ENCODE measurements around the gene PDZRN3.

The PDZRN3 gene

DNA sequence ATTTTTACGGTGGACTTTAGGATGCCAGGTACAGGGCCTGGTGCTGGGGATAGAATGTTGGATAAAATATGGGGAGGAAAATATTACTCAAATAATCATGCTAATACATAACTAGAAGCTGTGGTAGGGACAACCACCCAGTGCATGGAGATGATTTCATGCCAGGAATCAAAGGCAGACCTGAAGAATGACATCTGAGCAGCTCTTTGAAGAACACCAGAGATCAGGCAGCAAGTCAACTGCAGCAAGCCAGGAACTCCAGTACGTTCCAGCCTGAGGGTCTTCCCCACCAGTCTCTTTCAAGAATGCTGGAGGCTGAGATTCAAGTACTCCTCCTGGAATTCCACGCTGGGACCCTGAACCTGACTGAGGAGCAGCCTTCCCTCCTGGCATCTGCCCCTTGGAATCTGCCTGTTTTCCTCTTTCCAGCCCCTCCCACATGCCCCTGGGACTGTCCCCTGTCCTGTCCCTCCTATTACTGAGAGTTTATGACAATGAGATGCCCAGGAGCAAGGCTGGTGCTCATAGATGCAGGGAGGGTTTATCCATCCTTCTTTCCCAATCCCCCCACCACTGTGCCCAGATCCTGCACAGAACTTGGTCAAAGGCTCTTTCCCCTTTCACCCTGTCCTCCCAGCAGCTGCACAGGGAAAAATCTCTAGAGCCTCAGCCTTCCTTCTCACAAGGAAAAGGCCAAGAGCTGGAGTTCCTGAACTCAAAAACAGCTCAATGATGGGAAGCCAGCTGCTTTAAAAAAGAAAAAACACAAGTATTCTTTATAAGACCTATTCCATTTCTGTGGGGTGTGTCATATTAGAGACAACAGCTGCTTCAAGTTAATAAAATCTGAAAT, 68.0 kb downstream of the PDZRN3 start:
- DNase-seq (ENCODE audit: low read depth in 3 of 3), result no peak

DNA sequence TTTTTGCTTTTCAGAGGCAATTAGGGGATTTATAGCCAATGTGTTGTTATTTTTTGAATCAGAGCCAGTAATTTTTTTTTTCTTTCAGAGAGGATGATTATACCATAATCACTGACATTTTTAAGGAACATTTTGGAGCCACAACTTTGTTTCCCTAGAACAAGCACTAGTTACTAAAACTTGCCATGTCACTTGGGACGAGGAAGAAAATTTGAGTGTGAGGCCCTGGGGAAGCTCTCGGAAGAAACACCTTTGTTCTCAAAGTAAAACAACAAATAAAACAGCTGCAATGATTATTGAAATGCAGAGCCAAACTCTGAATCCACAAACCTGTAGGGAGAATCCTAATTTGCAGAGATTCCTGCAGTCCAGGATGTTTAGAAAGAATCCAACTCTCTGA, 69.7 kb downstream of the PDZRN3 start:
- DNase-seq (ENCODE audit: low read depth in 3 of 3), result no peak

- no peak for DNase-seq (ENCODE audit: low read depth in 3 of 3)
These were observed 72.0 kb downstream of the PDZRN3 start for GRCh38 chr3:73552700-73553099.

DNA sequence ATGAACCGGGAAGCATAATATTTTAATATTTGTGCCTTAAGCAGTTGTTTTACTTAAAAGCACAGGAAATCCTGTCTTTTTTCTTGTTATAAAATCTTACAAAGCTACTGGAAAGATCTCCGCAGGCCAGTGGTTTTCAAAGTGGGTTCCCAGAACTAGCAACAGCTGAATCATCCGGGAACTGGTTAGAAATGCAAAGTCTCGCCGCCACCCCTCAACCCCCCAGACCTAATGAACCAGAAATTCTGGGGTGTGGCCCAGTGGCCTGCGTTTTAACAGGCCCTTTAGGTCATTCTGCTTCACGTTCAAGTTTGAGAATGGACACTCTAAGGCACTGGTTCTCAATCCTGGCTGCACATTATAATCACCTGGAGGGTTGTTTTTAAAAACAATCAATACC, 74.7 kb downstream of the PDZRN3 start:
- DNase-seq (ENCODE audit: low read depth in 3 of 3), result no peak

DNA sequence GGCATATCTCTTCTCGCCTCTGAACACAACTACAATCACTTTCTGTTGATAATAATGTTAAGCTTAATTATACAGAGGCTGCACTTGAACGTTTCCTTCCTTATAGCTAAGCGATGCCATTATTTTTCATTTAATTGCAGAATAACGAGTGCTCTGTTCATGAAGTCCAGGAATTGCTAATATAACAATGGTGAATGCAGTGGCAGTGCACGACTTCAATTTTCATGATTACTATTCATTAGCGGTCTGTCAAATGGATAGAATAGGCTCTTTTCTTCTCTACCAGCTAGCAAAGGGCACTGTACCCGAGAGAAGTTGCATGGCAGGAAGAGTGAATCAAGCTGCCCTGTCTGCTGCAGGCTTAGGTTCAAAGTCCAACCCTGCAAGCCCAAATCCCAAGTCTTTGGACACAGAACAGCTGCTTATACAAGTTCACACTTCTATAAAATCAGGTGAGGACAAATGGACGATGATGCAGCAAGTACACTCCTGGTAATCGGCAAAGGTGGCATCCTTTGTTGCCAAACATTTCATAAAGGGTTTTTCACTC, 75.6 kb downstream of the PDZRN3 start:
- no peak for DNase-seq (ENCODE audit: low read depth in 3 of 3)

- no peak for DNase-seq (ENCODE audit: low read depth in 3 of 3)
These were observed 76.3 kb downstream of the PDZRN3 start for GRCh38 chr3:73548436-73548835.

- no peak for DNase-seq (ENCODE audit: low read depth in 3 of 3)
These were observed 77.1 kb downstream of the PDZRN3 start for GRCh38 chr3:73547427-73548248.

DNA sequence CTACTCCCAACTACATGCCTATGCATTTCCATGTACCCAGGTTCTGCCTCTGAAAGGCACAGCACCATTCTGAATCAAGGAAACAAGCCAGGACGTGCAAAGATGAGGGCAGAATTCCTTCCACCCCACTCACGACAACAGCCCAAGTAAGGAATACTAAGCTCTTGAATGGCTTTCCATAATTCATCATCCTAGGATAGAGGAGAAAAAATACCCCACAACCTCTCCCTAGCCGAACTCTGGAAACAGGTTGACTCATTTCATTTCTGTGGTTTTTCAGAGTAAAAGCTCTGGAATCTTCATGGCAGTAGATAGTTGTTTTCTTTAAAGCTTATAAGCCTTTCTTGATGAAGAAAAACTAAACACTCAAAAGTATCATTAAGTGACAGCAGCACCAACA, 77.8 kb downstream of the PDZRN3 start:
- DNase-seq (ENCODE audit: low read depth in 3 of 3), result no peak

GRCh38 chr3:73543412-73543811, 81.3 kb downstream of the PDZRN3 start:
- DNase-seq (ENCODE audit: low read depth in 3 of 3), result no peak

- DNase-seq (ENCODE audit: low read depth in 3 of 3), result no peak
These were observed 82.6 kb downstream of the PDZRN3 start for GRCh38 chr3:73542136-73542535.

DNA sequence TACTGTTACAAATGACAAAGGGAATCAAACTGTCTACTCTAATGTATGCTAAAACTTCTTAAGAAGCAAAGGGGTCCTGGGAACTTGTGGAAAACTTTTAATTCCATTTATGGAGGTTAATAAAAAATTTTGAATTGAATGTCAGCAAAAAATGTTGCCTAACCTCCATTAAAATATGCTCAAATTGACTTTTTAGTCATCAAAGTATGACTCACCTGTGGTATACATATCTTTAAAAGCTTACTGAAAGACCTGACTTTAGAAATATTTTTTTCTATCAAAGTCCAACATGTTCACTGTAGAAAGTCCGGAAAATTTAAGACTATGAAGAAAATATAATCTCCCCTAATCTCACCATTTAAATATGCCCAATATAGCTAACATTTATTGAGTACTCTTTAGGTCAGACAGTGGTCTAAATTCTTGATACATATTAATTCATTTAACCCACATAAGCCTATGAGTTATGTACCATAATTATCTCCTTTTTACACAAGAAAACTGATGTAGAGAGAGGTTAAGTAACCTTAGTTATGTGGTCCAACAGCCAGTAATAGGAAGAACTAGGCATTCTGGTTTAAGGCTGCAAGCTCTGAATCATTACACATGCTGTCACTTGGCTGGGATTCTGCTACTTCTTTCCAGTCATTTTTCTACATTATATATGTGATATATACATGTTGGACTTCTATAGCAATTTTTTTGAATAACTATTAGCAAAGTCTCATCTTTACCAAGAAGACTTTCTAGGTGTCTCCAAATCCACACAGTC, 83.6 kb downstream of the PDZRN3 start:
- no peak for DNase-seq (ENCODE audit: low read depth in 3 of 3)

DNA sequence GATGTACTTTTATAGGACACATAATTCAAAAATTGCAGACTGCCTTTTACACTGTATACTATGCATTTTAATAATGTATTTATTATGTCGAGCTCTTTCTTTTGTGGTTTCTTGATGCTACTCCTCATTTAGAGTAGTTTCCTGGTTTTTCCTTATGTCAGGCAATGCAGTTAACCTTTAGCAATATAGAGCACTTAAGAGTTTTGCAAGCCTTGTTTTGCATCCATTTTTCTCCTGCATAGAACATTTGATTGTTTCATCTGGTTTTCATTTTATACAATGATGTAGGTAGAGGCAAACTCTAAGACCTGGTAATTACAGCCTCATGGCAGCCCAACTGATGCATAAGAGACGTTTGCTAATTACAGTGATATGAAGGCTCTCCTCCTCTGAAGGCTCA, 86.3 kb downstream of the PDZRN3 start:
- no peak for DNase-seq (ENCODE audit: low read depth in 3 of 3)

- DNase-seq (ENCODE audit: low read depth in 3 of 3), result no peak
These were observed 87.8 kb downstream of the PDZRN3 start for GRCh38 chr3:73536952-73537351.

- no peak for DNase-seq (ENCODE audit: low read depth in 3 of 3)
These were observed 88.3 kb downstream of the PDZRN3 start for GRCh38 chr3:73536336-73536895.

DNA sequence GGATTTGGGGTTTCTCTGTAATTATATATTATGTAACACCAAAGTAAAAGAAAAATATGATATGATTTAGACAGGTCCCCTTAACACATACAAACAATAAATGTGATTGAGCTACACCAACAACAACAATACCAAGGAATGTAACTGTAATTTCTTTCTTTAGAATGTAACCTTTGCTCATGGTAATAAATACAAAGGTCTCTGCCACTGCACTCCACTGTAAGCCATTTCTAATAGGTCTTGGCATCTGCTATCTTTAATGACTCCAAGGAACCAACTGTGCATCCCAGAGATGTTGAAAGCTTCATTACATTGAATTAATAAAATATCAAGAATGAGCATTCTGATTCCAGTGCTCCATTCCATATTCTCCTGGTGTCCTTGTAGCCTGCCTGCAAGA, 88.8 kb downstream of the PDZRN3 start:
- DNase-seq (ENCODE audit: low read depth in 3 of 3), result no peak

GRCh38 chr3:73535137-73535536, 89.6 kb downstream of the PDZRN3 start:
- no peak for DNase-seq (ENCODE audit: low read depth in 3 of 3)

GRCh38 chr3:73530022-73530396, 94.7 kb downstream of the PDZRN3 start:
- no peak for DNase-seq (ENCODE audit: low read depth in 3 of 3)

DNA sequence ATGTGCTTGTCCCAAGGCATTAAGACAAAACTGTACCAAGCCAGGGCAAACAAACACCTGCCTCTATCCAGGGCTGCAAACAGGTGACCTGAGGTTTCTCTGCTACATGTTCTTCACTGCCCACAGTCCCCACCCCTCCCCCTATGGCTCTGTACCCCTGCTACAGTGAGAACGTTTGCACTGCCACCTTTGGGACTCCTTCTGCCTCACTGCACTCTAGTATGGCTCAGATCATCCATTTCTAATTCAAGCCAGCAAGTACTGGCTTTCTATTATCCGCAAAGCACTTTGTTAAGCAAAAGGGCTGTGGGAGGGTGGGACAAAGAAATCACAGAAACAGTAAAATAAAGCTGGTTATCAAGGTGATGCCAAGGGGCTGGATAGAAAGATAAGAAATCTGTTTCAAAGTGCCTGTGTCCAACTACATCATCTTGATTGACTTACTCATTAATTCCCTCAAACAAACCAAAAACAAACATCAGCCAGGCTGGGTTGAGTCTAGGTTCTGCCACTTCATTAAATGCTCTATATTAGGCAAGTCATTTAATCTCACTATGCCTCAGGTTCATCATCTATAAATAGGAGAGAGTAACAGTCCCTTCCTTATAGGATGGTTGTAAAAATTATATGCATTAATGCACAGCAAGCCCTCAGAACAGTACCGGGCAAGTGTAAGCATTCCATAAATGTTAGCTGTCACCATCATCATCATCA, 95.3 kb downstream of the PDZRN3 start:
- no peak for DNase-seq (ENCODE audit: low read depth in 3 of 3)

DNA sequence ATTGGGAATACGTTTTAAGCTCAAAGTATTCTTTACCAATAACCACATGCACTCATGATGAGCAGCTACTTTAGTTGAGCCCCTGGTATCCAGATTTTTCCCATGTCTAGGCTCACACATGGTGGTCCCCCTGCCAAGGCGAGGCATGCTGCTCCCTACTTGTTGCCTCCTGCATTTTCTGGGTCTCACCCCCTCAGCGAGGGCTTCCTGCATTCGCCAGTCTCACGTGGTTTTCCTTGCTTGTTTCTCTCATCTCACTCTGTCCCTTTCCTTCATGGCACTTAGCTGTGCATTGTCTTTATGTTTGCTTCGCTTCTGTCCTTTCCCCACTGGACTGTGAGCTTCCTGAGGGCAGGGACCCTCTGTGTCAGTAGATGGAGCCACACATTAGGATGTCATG, 99.2 kb downstream of the PDZRN3 start:
- DNase-seq (ENCODE audit: low read depth in 3 of 3), result no peak

GRCh38 chr3:73523661-73524060, 101.1 kb downstream of the PDZRN3 start:
- no peak for DNase-seq (ENCODE audit: low read depth in 3 of 3)

GRCh38 chr3:73521734-73522336, 102.9 kb downstream of the PDZRN3 start:
- DNase-seq (ENCODE audit: low read depth in 3 of 3), result no peak

Data from stimulated activated CD4-positive, alpha-beta T cell treated with anti-CD3 and anti-CD28 coated beads, TNF-alpha, amount 100 ng/mL, for 48 hours (primary cell).